Epithelial cell of esophagus (primary cell): Measurements from ENCODE around the gene ADSS1.

Source experiments
- DNase-seq: peaks from one replicate; pipeline ENCODE4 v3.0.0; 2010; ENCODE audit warnings: low read depth
- H3K4me3 ChIP-seq: 2 replicates; pipeline ENCODE4 v1.5.1; 2011; ENCODE audit warnings: mild to moderate bottlenecking, low read length, control low read depth
- TF ChIP-seq, protein P1 (sequence below): IDR thresholded peaks from 2 replicates; pipeline ENCODE4 v1.5.1; 2011; ENCODE audit warnings: low read depth, mild to moderate bottlenecking, low read length, control low read depth, inconsistent platforms; ENCODE audit not compliant: insufficient read depth; ENCODE audit errors: missing control alignments

ADSS1 gene

GRCh38 chr14:104714681-104715080, 9.3 kb upstream of the ADSS1 start:
- TF ChIP-seq, protein P1, sequence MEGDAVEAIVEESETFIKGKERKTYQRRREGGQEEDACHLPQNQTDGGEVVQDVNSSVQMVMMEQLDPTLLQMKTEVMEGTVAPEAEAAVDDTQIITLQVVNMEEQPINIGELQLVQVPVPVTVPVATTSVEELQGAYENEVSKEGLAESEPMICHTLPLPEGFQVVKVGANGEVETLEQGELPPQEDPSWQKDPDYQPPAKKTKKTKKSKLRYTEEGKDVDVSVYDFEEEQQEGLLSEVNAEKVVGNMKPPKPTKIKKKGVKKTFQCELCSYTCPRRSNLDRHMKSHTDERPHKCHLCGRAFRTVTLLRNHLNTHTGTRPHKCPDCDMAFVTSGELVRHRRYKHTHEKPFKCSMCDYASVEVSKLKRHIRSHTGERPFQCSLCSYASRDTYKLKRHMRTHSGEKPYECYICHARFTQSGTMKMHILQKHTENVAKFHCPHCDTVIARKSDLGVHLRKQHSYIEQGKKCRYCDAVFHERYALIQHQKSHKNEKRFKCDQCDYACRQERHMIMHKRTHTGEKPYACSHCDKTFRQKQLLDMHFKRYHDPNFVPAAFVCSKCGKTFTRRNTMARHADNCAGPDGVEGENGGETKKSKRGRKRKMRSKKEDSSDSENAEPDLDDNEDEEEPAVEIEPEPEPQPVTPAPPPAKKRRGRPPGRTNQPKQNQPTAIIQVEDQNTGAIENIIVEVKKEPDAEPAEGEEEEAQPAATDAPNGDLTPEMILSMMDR = no peak
- H3K4me3 ChIP-seq = no peak overlapping the region
- no peak for DNase-seq

DNA sequence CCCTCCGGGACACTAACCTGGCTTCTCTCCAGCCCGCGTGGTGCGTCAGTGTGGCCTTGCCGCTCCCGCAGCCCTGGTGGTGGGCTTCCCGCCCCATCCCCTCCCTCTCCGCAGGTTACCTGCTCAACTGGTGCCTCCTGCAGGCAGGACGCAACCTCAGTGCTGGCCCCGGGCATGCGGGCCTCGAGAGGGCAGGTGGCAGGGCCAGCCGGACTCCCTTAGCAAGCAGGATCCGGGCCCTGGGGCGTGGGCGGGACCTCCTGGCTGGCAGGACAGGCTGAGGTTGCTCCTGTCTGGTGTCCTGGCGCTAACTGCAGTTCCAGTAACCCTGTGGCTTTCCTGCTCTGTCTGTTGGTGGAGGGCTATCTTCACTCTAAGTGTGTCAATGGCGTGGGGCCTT, 8.6 kb upstream of the ADSS1 start:
- TF ChIP-seq, protein P1 = no peak
- DNase-seq = no peak
- H3K4me3 ChIP-seq = no peak overlapping the region

DNA sequence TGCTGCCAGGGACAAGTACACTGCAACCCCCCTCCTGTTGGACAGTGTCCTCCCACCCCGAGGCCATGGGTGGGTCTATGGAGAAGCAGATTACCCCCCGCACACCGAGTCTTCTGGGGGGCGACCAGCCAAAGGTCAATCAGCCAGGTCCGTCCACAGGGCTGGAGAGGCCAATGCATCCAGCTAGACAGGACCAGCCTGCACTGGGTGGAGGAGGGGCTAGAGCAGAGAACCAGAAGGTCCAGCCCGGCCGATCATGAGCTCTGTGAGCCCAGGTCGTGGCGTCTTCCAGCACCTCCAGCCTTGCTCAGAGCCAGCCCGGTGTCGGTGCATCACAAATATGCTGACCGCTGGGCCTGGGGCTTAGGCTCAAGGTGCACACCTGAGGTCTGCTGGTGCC, 8.2 kb upstream of the ADSS1 start:
- H3K4me3 ChIP-seq = no peak overlapping the region
- no peak for DNase-seq
- TF ChIP-seq, protein P1 = no peak

DNA sequence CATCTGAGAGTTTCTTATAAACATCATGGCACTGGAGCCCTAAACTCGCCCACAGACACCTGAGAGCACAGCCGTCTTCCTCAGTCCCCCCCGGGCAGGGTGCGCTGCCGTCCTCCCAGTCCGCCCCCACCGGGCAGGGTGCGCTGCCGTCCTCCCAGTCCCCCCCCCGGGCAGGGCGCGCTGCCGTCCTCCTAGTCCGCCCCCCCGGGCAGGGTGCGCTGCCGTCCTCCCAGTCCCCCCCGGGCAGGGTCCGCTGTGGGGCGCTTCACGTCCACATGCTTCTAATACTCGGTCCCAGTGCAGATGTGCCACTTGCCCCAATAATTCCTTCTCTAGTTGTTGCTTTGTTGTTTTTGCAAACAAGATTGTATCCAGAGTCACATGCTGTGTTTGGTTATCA, 6.9 kb upstream of the ADSS1 start:
- H3K4me3 ChIP-seq = no peak overlapping the region
- DNase-seq = no peak
- TF ChIP-seq, protein P1 = no peak

DNA sequence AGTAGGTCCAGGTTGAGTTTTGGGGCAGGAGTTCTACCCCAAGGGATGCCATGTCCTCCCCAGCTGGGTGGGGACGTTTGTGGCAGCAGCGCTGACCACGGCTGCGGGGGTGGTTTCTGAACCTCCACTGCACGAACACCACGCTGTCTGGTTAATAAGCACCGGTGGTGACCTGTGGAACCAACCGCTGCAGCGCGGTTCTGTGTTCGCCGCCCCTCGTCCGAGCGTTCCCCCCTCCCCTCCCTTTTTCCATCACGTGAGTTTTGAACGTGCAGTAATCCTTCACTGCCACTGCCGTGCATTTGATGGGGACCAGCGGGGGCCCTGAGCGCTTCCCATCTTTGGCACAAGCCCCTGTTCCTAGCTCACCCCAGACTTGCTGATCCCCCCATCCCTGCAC, 6.4 kb upstream of the ADSS1 start:
- TF ChIP-seq, protein P1 = no peak
- H3K4me3 ChIP-seq = no peak overlapping the region
- no peak for DNase-seq

GRCh38 chr14:104718147-104718546, 5.9 kb upstream of the ADSS1 start:
- TF ChIP-seq, protein P1 = no peak
- H3K4me3 ChIP-seq = no peak overlapping the region
- no peak for DNase-seq

GRCh38 chr14:104718871-104719270, 5.2 kb upstream of the ADSS1 start:
- H3K4me3 ChIP-seq = no peak overlapping the region
- TF ChIP-seq, protein P1 = no peak
- no peak for DNase-seq
